Large intestine (tissue), 12 donors: ENCODE measurements around the gene CNIH3. TPM values are rescaled to one million over a fixed set of nuclear protein-coding genes. Genes with fewer than 3 reads are reported as not detected.
"Not testable (repeated sequence)": the region's sequence is repeated elsewhere in the genome, so short reads cannot be mapped to it uniquely, and the experiment has no call there.

Experiments
- DNase-seq, 2 donors: peaks; one replicate each; pipeline versions ENCODE4 v3.0.0 to v3.0.0-alpha.2; 2013
- H3K27ac ChIP-seq: one replicate; pipeline ENCODE4 v1.5.1; 2013; ENCODE audit warnings: low read length
- H3K27me3 ChIP-seq: 2 replicates; pipeline ENCODE4 v1.6.1; 2013; ENCODE audit warnings: low read length; ENCODE audit not compliant: control insufficient read depth, insufficient read depth
- H3K36me3 ChIP-seq: 2 replicates; pipeline ENCODE4 v1.6.1; 2013; ENCODE audit warnings: low read length; ENCODE audit not compliant: control insufficient read depth, insufficient read depth
- H3K4me1 ChIP-seq: one replicate; pipeline ENCODE4 v1.6.1; 2013; ENCODE audit warnings: low read length; ENCODE audit not compliant: control insufficient read depth, insufficient read depth
- H3K4me3 ChIP-seq: one replicate; pipeline ENCODE4 v1.5.1; 2013; ENCODE audit warnings: low read length
- H3K9me3 ChIP-seq: one replicate; pipeline ENCODE4 v1.6.1; 2013; ENCODE audit warnings: mild to moderate bottlenecking, low read depth, low read length, moderate library complexity; ENCODE audit not compliant: control insufficient read depth
- WGBS: methylation state at CpG from one replicate; pipeline ENCODE4 v1.1.5; 2013; ENCODE audit warnings: low lambda C conversion rate; ENCODE audit not compliant: insufficient coverage; 5-methylcytosine and 5-hydroxymethylcytosine counted together
- long read RNA-seq, 11 donors: transcript quantifications; one replicate each; lab custom pipeline, GENCODE V29; 2026
- polyA plus RNA-seq: library from polyadenylated mRNA; unstranded; fragments of 120-200 nt; gene quantifications from one replicate; pipeline ENCODE4 v1.2.1, GENCODE V29; 2013

CNIH3 gene
- polyA plus RNA-seq: 2.1 TPM
- long read RNA-seq, donor 1, partial matches to known transcripts: 0 of 1 reads
- long read RNA-seq, donor 1, other reads (novel, unspliced or antisense): 0 of 1 reads
- long read RNA-seq, donor 2, partial matches to known transcripts: 0 of 1 reads
- long read RNA-seq, donor 2, other reads (novel, unspliced or antisense): 0 of 1 reads
- long read RNA-seq, donor 3: 0 reads
- long read RNA-seq, donor 4: 0 reads
- long read RNA-seq, donor 5: 0 reads
- long read RNA-seq, donor 6: 0 reads
- long read RNA-seq, donor 7: 0 reads
- long read RNA-seq, donor 8, partial matches to known transcripts: 0 of 4 reads
- long read RNA-seq, donor 8, other reads (novel, unspliced or antisense): 0 of 4 reads
- long read RNA-seq, donor 9: 0 reads
- long read RNA-seq, donor 10, partial matches to known transcripts: 0 of 1 reads
- long read RNA-seq, donor 10, other reads (novel, unspliced or antisense): 0 of 1 reads
- long read RNA-seq, donor 11: 0 reads

DNA sequence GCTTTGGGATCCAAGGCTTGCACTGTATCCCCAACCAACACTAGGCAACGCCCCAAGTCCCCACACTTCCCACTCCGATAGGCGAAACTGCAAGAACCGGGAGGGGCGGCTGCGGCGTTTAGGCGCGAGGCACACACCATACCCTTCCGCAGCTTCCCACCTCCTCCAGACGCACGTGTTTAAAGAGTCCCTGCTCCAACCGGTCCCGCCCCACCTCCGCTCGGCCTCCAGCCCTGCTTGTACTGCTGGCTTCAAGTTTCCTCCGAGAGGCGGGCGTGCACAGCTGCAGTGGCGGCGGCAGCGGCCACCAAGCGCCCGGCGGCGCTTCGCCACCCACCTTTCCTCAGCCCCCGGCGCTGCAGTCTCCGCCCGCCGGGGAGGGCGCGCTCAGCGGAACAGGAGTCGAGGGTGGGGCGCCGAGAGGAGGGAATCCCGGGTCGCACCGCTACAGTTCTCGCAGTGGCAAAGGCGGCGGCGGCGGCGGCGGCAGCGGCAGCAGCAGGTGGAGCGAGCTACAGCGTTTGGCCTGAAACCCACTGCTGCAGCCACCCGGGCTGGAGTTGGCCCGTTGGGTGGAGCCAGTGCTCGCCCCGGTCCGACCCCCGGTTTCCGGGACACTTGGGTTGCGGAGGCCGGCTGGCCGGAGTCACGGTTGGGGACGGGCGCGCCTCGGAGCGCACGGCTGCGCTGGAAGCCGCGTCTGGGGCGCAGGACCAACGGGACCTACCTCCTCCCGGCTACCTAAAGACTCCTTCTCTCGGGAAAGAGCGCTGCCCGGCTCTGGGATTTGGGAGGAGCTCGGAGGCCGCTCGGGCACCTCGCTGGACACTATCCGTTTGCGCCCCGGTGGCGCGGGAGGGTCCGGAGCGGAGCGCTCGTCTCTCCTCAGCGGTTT, at the start of gene CNIH3:
CNIH3 (plus strand) TSS at position 457 of the 895 bp plus-strand sequence. CDS start 858 bp downstream, outside the sequence.
- WGBS: no CpG with 5 or more reads among the region's 91 CpGs
- peak; percentile 31 to 70 for DNase-seq
- Histone ChIP-seq H3K27ac (no peak within 1 kb of the TSS), H3K27me3 (peaks cover 61% of the 10 kb centered on the region), H3K36me3 (no peaks in the 10 kb centered on the region), H3K4me1 (peaks cover 5% of the 10 kb centered on the region), H3K4me3 (peak within 1 kb of the TSS; percentile 29), H3K9me3 (no peaks in the 10 kb centered on the region)

DNA sequence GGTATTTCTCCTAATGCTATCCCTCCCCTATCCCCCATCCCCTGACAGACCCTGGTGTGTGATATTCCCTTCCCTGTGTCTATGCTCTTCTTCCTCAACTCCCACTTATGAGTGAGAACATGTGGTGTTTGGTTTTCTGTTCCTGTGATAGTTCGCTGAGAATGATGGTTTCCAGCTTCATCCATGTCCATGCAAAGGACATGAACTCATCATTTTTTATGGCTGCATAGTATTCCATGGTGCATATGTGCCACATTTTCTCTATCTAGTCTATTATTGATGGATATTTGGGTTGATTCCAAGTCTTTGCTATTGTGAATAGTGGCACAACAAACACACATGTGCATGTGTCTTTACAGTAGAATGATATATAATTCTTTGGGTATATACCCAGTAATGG, 49.6 kb upstream of the CNIH3 start:
- not testable (repeated sequence) for H3K36me3 ChIP-seq, H3K9me3 ChIP-seq, H3K4me1 ChIP-seq, H3K4me3 ChIP-seq, H3K27me3 ChIP-seq, DNase-seq, H3K27ac ChIP-seq
- no CpG with 5 or more reads among the region's 1 CpG for WGBS

DNA sequence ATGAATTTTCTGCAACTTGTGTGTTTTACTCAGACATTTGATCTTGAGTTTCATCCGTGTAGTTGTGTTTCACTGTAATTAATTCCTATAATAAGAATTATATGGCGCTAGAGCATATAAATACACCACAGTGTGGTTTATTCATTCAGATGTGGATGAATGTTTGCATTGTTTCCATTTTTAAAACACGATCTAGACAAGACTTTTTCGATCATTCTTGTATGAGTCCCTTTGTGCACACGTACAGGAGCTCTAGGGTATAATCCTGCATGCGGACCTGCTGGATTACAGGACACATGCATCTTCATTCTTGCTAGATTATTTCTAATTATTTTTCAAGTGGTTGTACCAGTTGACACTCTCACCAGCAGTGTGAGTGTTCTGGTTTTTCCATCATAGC, 46.8 kb upstream of the CNIH3 start:
- Histone ChIP-seq H3K4me3 (no peak overlapping the region), H3K4me1 (no peaks in the 10 kb centered on the region), H3K36me3 (no peaks in the 10 kb centered on the region), H3K27me3 (no peaks in the 10 kb centered on the region), H3K27ac (no peak overlapping the region), H3K9me3 (no peaks in the 10 kb centered on the region)
- 90% methylated on average over 3 of the region's 6 CpGs for WGBS
- DNase-seq: no peak

DNA sequence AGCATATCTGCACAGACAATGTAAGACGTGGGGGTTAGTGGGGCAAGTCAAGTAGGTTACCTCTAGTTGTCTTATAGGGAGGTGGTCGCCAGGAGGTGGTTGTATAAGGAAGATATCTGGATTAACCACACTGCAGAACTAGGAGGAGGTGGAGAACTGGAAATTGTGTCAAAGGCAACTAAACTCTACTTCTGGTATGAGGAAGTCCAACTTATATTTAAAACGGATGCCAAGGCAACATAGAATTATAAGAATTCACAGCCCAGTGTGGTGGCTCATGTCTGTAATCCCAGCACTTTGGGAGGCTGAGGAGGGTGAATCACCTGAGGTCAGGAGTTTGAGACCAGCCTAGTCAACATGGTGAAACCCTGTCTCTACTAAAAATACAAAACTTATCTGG, 44.1 kb upstream of the CNIH3 start:
- not testable (repeated sequence) for H3K36me3 ChIP-seq, H3K9me3 ChIP-seq, H3K27ac ChIP-seq, H3K4me1 ChIP-seq, H3K27me3 ChIP-seq, H3K4me3 ChIP-seq, DNase-seq
- no CpG with 5 or more reads among the region's 3 CpGs for WGBS

DNA sequence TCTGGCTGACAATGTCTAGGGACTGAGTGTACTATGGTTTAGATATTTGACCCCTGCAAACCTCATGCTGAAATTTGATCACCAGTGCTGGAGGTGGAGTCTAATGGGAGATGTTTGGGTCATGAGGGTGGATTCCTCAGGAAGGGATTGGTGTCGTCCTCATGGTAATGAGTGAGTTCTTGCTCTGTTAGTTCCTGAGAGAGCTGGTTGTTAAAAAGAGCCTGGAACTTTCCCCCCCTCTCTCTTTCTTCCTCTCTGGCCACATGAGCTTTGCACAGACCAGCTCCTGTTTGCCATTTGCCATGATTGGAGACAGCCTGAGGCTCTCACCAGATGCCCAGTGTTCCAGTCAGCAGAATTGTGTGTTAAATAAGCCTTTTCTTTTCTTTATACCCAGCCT, 36.6 kb upstream of the CNIH3 start:
- no peaks in the 10 kb centered on the region for H3K36me3 ChIP-seq
- WGBS: no CpG with 5 or more reads among the region's 1 CpG

DNA sequence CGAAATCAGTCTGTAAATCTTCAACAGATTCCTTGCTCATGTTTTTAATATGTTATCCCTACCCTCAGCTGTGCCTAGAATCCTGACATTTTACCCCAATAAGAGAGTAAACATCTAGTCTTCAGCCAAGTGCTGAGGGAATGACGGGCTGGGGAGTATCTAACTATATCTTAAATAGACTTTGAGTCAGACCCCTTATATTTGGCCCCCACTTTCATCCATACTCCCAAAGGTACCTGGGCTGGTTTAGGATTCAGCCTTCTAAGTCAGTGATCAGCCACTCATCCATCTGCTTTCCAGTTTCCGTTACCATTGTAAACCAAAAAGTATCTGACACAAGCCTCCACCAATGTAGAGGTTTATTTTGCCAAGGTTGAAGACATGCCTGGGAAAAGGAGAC, 36.1 kb upstream of the CNIH3 start:
- Histone ChIP-seq H3K4me1 (no peaks in the 10 kb centered on the region), H3K36me3 (no peaks in the 10 kb centered on the region), H3K9me3 (no peaks in the 10 kb centered on the region), H3K27ac (no peak overlapping the region), H3K4me3 (no peak overlapping the region), H3K27me3 (no peaks in the 10 kb centered on the region)
- WGBS: 80% methylated on average over 1 of the region's 3 CpGs
- DNase-seq: no peak

More for the DNA sequence above, 36.6 kb upstream of the CNIH3 start:
- H3K27me3 ChIP-seq: no peaks in the 10 kb centered on the region
- DNase-seq: no peak
- no peaks in the 10 kb centered on the region for H3K4me1 ChIP-seq
- no peak overlapping the region for H3K4me3 ChIP-seq
- no peaks in the 10 kb centered on the region for H3K9me3 ChIP-seq
- H3K27ac ChIP-seq: no peak overlapping the region

DNA sequence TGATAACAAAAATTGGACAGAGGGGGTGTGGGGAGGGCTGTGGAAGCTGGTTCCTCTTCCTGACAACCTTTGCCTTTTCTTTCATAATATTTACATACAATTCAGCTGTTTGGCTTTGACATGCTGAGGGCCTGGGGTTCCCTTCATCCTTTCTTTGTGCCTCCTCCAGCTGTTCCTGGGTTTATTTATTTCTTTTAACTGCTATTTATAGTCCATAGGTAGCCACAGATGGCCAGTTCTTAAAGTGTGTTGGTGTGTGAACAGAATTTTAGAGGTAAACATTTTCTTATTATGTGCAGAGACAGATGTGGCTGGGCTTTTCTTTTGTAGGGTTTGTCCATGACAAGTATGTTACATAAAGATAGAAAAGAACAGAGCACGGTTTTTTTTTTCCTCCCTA, 34.1 kb upstream of the CNIH3 start:
- Histone ChIP-seq H3K27me3 (no peaks in the 10 kb centered on the region), H3K9me3 (no peaks in the 10 kb centered on the region), H3K4me1 (no peaks in the 10 kb centered on the region), H3K27ac (no peak overlapping the region), H3K4me3 (no peak overlapping the region), H3K36me3 (no peaks in the 10 kb centered on the region)
- peak in 1 of 2 donors; percentile 9 for DNase-seq
- WGBS: no CpG with 5 or more reads among the region's 1 CpG

DNA sequence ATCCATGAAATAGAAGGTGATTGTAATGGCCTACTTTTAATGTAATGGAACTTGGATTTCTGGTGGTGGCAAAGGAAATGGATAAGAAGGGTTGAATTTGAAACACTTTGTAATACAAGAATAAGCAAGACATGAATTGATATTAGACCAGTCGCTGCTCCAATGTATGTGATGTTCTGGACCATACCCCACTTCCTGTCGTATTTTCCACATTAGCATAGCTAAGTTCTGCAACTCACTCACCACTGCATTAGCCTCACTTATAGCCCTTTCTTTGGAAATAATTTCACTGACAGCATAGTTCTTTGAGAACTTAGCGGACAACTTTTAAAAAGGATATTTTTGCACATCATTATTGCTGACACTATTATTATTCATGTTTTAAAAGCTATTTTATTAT, 32.3 kb upstream of the CNIH3 start:
- WGBS: no CpG with 5 or more reads among the region's 3 CpGs
- H3K4me1 ChIP-seq: no peaks in the 10 kb centered on the region
- H3K27ac ChIP-seq: no peak overlapping the region
- H3K4me3 ChIP-seq: no peak overlapping the region
- no peak for DNase-seq
- H3K27me3 ChIP-seq: no peaks in the 10 kb centered on the region
- no peaks in the 10 kb centered on the region for H3K36me3 ChIP-seq
- H3K9me3 ChIP-seq: no peaks in the 10 kb centered on the region

DNA sequence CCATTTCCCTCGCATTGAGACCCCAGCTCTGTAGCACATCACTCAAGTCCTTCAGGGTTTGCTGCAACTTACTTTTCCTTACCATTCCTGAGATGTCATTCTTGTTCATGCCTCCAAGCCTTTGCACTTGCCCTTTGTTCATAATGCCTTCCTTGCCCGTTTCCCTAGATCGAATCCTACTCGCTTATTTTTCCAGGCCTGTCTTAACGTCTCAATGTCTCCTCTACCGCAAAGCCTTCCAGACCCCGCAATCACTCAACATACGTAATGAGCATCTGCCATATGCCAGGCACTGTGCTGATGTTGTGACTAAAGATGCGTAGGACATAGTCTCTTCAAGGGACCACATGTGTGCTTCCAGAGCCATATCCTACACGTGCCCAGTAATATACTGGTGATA, 31.1 kb upstream of the CNIH3 start:
- WGBS: 77% methylated on average over 5 of the region's 10 CpGs
- H3K4me1 ChIP-seq: no peaks in the 10 kb centered on the region
- DNase-seq: no peak
- no peaks in the 10 kb centered on the region for H3K27me3 ChIP-seq
- H3K9me3 ChIP-seq: no peaks in the 10 kb centered on the region
- no peaks in the 10 kb centered on the region for H3K36me3 ChIP-seq
- H3K4me3 ChIP-seq: no peak overlapping the region
- no peak overlapping the region for H3K27ac ChIP-seq

DNA sequence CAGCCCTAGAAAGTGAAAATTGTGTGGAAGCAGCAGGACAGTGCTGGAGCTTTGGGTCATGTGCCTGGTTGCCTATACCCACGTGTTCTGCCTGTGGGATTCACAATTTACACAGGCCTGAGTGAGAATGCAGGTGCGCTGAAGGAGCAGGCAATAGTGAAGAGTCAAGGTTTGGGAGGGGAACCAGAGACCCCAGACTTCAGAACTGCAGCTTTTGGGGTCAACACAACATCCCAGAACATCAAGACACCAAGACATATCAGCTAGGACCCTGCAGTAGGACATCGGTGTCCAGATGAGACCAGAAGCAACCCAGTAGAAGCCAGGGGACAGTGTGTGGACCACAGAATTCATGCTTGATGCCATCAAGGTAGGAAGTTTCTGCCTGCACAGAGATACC, 29.1 kb upstream of the CNIH3 start:
- Histone ChIP-seq H3K9me3 (no peaks in the 10 kb centered on the region), H3K27me3 (no peaks in the 10 kb centered on the region), H3K4me1 (no peaks in the 10 kb centered on the region), H3K27ac (no peak overlapping the region), H3K36me3 (no peaks in the 10 kb centered on the region), H3K4me3 (no peak overlapping the region)
- no peak for DNase-seq
- no CpG with 5 or more reads among the region's 3 CpGs for WGBS
